ENCODE results near the gene KIF13A.

DNA sequence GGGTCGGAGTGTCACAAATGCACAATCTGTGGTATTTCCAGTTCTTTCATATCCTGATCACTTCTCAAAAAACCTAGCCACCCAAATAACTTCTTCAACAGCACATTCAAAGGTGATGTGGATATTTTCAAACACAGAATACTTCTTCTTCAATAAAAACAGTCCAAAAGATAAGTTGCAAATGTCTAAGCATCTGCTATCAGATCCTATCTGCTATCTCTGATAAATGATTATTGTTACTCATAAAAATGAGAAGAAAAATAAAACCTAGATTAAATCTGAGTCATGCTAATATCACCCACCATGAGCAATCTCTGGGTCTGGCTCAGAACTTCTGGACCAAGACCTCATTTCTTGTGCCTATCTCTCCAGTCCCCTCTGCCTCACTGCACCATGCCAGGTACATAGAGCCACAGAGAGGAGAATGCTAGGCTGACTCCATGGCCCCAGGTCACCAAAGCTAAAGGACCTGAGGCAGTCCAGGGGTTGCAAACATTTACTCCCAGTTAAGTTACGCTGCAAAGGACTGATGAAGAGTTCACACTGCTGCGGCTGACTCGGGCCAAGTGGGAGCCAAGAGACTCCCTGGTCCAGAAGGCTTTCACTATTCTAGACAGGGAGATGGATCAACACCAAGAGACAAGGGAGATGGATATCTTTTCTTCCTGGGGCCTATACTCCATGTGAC, 101.4 kb downstream of the KIF13A start:
- TF ChIP-seq, protein P1, sequence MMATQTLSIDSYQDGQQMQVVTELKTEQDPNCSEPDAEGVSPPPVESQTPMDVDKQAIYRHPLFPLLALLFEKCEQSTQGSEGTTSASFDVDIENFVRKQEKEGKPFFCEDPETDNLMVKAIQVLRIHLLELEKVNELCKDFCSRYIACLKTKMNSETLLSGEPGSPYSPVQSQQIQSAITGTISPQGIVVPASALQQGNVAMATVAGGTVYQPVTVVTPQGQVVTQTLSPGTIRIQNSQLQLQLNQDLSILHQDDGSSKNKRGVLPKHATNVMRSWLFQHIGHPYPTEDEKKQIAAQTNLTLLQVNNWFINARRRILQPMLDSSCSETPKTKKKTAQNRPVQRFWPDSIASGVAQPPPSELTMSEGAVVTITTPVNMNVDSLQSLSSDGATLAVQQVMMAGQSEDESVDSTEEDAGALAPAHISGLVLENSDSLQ (IDR thresholded peaks at IDR 0.05) = no peak
- TF ChIP-seq CUX1 (IDR thresholded peaks at IDR 0.05; ENCODE audit: insufficient replicate concordance, low read depth, low read length) (no peak), CHD2 (IDR thresholded peaks at IDR 0.05; ENCODE audit: borderline replicate concordance, low read depth, low read length) (no peak), POLR2A (IDR thresholded peaks at IDR 0.05; ENCODE audit: low read depth, low read length) (no peak), SRF (IDR thresholded peaks at IDR 0.05; ENCODE audit: low read depth in 2 of 2, low read length in 2 of 2) (no peak), POLR2AphosphoS5 (IDR thresholded peaks at IDR 0.05; ENCODE audit: low read length) (no peak), NR2C2 (IDR thresholded peaks at IDR 0.05; ENCODE audit: borderline replicate concordance, control insufficient read depth, insufficient read length, low read depth) (no peak), HDAC2 (IDR thresholded peaks at IDR 0.05) (no peak), EGR1 (IDR thresholded peaks at IDR 0.05; ENCODE audit: borderline replicate concordance in 1 of 2, low read depth in 2 of 2, low read length in 2 of 2) (no peak), IKZF2 (IDR thresholded peaks at IDR 0.05) (no peak)
- TF ChIP-seq, protein P2, sequence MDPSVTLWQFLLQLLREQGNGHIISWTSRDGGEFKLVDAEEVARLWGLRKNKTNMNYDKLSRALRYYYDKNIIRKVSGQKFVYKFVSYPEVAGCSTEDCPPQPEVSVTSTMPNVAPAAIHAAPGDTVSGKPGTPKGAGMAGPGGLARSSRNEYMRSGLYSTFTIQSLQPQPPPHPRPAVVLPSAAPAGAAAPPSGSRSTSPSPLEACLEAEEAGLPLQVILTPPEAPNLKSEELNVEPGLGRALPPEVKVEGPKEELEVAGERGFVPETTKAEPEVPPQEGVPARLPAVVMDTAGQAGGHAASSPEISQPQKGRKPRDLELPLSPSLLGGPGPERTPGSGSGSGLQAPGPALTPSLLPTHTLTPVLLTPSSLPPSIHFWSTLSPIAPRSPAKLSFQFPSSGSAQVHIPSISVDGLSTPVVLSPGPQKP (IDR thresholded peaks at IDR 0.05; ENCODE audit: low read depth, low read length) = no peak
- TF ChIP-seq, protein P3, sequence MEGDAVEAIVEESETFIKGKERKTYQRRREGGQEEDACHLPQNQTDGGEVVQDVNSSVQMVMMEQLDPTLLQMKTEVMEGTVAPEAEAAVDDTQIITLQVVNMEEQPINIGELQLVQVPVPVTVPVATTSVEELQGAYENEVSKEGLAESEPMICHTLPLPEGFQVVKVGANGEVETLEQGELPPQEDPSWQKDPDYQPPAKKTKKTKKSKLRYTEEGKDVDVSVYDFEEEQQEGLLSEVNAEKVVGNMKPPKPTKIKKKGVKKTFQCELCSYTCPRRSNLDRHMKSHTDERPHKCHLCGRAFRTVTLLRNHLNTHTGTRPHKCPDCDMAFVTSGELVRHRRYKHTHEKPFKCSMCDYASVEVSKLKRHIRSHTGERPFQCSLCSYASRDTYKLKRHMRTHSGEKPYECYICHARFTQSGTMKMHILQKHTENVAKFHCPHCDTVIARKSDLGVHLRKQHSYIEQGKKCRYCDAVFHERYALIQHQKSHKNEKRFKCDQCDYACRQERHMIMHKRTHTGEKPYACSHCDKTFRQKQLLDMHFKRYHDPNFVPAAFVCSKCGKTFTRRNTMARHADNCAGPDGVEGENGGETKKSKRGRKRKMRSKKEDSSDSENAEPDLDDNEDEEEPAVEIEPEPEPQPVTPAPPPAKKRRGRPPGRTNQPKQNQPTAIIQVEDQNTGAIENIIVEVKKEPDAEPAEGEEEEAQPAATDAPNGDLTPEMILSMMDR (IDR thresholded peaks at IDR 0.05 in 2 of 3, conservative IDR thresholded peaks at IDR 0.05 in 1 of 3; ENCODE audit: control insufficient read depth in 2 of 3, extremely low read depth in 1 of 3, insufficient read depth in 1 of 3, low read depth in 3 of 3, low read length in 3 of 3) = no peak

All from GM12878 (cell line).